T-helper 2 cell treated with Interferon-gamma antibody and Interleukin-4, amounts not matched to agents 5 μg/mL and 100 μg/mL, for 36 hours (primary cell): ENCODE results near the gene ELFN1.

ENCODE experiments used
- DNase-seq: peaks from one replicate; pipeline ENCODE4 v3.0.0; 2021; ENCODE audit warnings: low spot score
- H3K27ac Mint-ChIP-seq: one replicate; pipeline ENCODE4 v1.8.0; 2021; ENCODE audit warnings: mild to moderate bottlenecking, mixed read lengths
- H3K27me3 Mint-ChIP-seq: one replicate; pipeline ENCODE4 v1.8.0; 2021; ENCODE audit warnings: low read depth, mixed read lengths
- H3K36me3 Mint-ChIP-seq: one replicate; pipeline ENCODE4 v1.8.0; 2021; ENCODE audit warnings: low read depth, mixed read lengths
- H3K4me1 Mint-ChIP-seq: one replicate; pipeline ENCODE4 v1.8.0; 2021; ENCODE audit warnings: low read depth, mixed read lengths
- H3K4me3 Mint-ChIP-seq: one replicate; pipeline ENCODE4 v1.8.0; 2022; ENCODE audit warnings: mild to moderate bottlenecking, moderate library complexity, mixed read lengths
- H3K9me3 Mint-ChIP-seq: one replicate; pipeline ENCODE4 v1.8.0; 2021; ENCODE audit warnings: mixed read lengths

The ELFN1 gene

DNA sequence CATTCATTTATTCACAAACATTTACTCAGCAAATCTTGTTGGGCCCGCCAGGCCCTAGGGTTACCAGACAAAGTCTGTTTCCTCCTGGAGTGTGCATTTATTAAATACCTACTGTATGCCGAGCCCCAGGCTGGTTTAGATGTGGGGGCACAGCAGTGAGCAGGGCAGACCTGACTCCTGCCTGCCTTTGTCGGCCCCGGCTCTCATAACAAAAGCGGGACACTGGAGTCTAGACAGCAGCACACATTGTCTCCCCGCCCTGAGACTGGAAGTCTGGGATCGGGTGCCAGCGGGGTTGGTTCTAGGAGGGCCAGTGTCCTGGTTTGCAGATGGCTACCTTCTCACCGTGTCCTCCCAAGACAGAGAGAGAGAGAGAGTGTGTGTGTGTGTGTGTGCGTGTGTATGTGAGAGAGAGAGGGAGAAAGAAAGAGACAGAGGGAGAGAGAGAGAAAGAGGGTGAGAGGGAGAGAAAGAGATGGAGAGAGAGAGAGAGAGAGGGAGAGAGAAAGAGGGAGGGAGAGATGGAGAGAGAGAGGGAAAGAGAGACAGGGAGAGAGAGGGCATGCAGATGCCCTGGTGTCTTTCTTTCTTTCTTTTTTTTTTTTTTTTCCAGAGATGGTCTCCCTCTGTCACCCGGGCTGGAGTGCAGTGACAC, 25.9 kb downstream of the ELFN1 start:
- H3K9me3 Mint-ChIP-seq, result no peaks in the 10 kb centered on the region
- no peaks in the 10 kb centered on the region for H3K36me3 Mint-ChIP-seq
- no peak overlapping the region for H3K27ac Mint-ChIP-seq
- H3K4me1 Mint-ChIP-seq, result no peaks in the 10 kb centered on the region
- H3K27me3 Mint-ChIP-seq, result no peaks in the 10 kb centered on the region
- DNase-seq, result no peak
- no peak overlapping the region for H3K4me3 Mint-ChIP-seq

GRCh38 chr7:1696671-1697498, 26.8 kb downstream of the ELFN1 start:
- no peaks in the 10 kb centered on the region for H3K4me1 Mint-ChIP-seq
- DNase-seq, result no peak
- no peak overlapping the region for H3K4me3 Mint-ChIP-seq
- no peaks in the 10 kb centered on the region for H3K9me3 Mint-ChIP-seq
- H3K27me3 Mint-ChIP-seq, result no peaks in the 10 kb centered on the region
- H3K27ac Mint-ChIP-seq, result no peak overlapping the region
- H3K36me3 Mint-ChIP-seq, result no peaks in the 10 kb centered on the region

DNA sequence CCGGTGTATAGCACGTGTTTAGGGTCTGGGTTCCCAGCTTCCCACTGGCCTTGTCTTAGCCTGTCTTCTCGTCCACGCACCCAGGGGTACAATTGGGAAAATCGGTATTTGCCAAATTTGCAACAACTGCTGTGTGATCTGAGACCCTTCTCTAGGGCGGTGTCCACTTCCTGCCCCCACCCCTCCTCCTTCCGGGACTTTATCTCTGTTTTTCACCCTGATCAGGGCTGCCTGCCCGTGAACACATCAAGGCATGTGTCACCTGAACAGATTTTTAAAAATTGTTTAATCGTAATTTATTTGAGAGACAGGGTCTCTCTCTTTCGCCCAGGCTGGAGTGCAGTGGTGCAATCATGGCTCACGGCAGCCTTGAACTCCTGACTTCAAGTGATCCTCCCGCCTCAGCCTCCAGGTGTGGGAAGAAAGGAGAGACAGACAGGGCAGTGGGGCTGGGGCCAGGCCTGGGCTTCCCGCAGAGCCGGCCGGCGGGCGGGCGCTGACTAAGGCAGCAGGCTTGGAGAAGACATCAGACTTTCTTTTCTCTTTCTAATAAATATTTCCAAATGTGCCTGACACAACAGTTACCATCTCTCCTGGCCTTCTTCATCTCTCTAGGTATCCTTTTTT, 27.5 kb downstream of the ELFN1 start:
- no peak for DNase-seq
- no peaks in the 10 kb centered on the region for H3K4me1 Mint-ChIP-seq
- H3K4me3 Mint-ChIP-seq, result no peak overlapping the region
- no peaks in the 10 kb centered on the region for H3K27me3 Mint-ChIP-seq
- H3K27ac Mint-ChIP-seq, result no peak overlapping the region
- H3K9me3 Mint-ChIP-seq, result peaks cover 4% of the 10 kb centered on the region
- no peaks in the 10 kb centered on the region for H3K36me3 Mint-ChIP-seq

- no peaks in the 10 kb centered on the region for H3K4me1 Mint-ChIP-seq
- no peak overlapping the region for H3K27ac Mint-ChIP-seq
- H3K9me3 Mint-ChIP-seq, result peaks cover 9% of the 10 kb centered on the region
- H3K36me3 Mint-ChIP-seq, result no peaks in the 10 kb centered on the region
- H3K27me3 Mint-ChIP-seq, result no peaks in the 10 kb centered on the region
- DNase-seq, result no peak
- no peak overlapping the region for H3K4me3 Mint-ChIP-seq
These were observed 28.1 kb downstream of the ELFN1 start for GRCh38 chr7:1698201-1698600.

GRCh38 chr7:1698951-1699350, 28.9 kb downstream of the ELFN1 start:
- no peak overlapping the region for H3K4me3 Mint-ChIP-seq
- no peaks in the 10 kb centered on the region for H3K4me1 Mint-ChIP-seq
- peaks cover 14% of the 10 kb centered on the region for H3K9me3 Mint-ChIP-seq
- H3K27me3 Mint-ChIP-seq, result no peaks in the 10 kb centered on the region
- DNase-seq, result no peak
- no peaks in the 10 kb centered on the region for H3K36me3 Mint-ChIP-seq
- H3K27ac Mint-ChIP-seq, result no peak overlapping the region

- H3K27me3 Mint-ChIP-seq, result no peaks in the 10 kb centered on the region
- no peaks in the 10 kb centered on the region for H3K36me3 Mint-ChIP-seq
- H3K27ac Mint-ChIP-seq, result no peak overlapping the region
- H3K9me3 Mint-ChIP-seq, result peaks cover 14% of the 10 kb centered on the region
- no peak overlapping the region for H3K4me3 Mint-ChIP-seq
- no peak for DNase-seq
- H3K4me1 Mint-ChIP-seq, result no peaks in the 10 kb centered on the region
These were observed 30.0 kb downstream of the ELFN1 start for GRCh38 chr7:1700086-1700485.

- Mint-ChIP-seq H3K27me3 (no peaks in the 10 kb centered on the region), H3K4me1 (no peaks in the 10 kb centered on the region), H3K36me3 (no peaks in the 10 kb centered on the region), H3K9me3 (peaks cover 14% of the 10 kb centered on the region), H3K27ac (no peak overlapping the region), H3K4me3 (no peak overlapping the region)
- DNase-seq, result no peak
These were observed 30.7 kb downstream of the ELFN1 start for GRCh38 chr7:1700536-1701333.

- H3K27ac Mint-ChIP-seq, result no peak overlapping the region
- H3K4me3 Mint-ChIP-seq, result no peak overlapping the region
- no peaks in the 10 kb centered on the region for H3K36me3 Mint-ChIP-seq
- H3K4me1 Mint-ChIP-seq, result no peaks in the 10 kb centered on the region
- DNase-seq, result no peak
- no peaks in the 10 kb centered on the region for H3K27me3 Mint-ChIP-seq
- peaks cover 14% of the 10 kb centered on the region for H3K9me3 Mint-ChIP-seq
These were observed 32.6 kb downstream of the ELFN1 start for GRCh38 chr7:1702652-1703051.

- H3K27ac Mint-ChIP-seq, result no peak overlapping the region
These were observed 33.4 kb downstream of the ELFN1 start for GRCh38 chr7:1703441-1703840.

GRCh38 chr7:1703871-1704810, 34.1 kb downstream of the ELFN1 start:
- Mint-ChIP-seq H3K4me3 (no peak overlapping the region), H3K9me3 (peaks cover 14% of the 10 kb centered on the region), H3K4me1 (no peaks in the 10 kb centered on the region), H3K27me3 (no peaks in the 10 kb centered on the region), H3K36me3 (no peaks in the 10 kb centered on the region), H3K27ac (no peak overlapping the region)
- no peak for DNase-seq

More at GRCh38 chr7:1703441-1703840, 33.4 kb downstream of the ELFN1 start:
- no peaks in the 10 kb centered on the region for H3K36me3 Mint-ChIP-seq
- H3K9me3 Mint-ChIP-seq, result peaks cover 14% of the 10 kb centered on the region
- no peaks in the 10 kb centered on the region for H3K27me3 Mint-ChIP-seq
- DNase-seq, result no peak
- no peaks in the 10 kb centered on the region for H3K4me1 Mint-ChIP-seq
- no peak overlapping the region for H3K4me3 Mint-ChIP-seq

DNA sequence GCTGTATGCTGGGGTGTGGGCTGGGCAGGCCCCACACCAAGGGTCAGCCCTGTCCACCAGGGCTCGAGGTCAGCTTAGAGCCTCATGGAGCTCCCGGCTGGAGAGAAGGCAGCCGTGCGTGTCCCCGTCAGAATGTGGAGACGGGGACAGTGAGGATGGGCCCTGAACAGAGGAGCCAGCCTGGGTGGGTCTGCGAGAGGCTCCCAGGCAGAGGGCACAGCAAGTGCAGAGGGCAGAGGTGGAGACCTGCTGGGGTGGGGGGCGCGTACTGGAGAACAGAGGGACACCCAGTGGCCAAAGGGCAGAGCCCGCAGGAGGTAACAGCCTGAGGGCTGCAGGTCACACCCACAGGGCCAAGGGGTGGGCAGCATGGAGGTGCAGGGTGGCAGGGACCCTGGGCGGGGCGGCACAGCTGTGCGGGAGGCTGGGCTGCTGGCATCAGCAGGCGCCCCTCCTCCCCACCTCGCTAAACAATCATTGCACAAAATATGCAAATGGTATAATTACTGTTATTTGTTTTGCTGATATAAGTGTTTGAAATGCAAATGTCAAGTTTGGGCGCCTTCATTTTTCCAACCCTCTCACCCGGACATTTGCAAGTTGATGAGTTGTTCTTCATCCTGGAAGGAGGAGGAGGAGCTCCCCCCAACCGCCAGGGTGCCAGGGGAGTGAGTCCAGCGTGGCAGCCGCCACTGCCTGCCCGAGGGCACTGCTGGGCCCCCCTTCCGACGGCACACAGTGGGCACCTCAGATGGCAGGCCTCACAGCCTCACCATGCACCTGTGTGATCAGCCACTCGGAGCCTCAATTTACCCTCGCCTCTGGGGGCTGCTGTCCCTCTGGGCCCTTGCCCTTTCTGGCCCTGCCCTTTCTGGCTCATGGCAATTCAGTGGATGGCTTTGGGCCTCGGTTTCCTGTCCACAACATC, 35.0 kb downstream of the ELFN1 start:
- Mint-ChIP-seq H3K4me3 (no peak overlapping the region), H3K27ac (no peak overlapping the region), H3K36me3 (no peaks in the 10 kb centered on the region), H3K27me3 (no peaks in the 10 kb centered on the region), H3K9me3 (peaks cover 19% of the 10 kb centered on the region), H3K4me1 (no peaks in the 10 kb centered on the region)
- DNase-seq, result no peak

DNA sequence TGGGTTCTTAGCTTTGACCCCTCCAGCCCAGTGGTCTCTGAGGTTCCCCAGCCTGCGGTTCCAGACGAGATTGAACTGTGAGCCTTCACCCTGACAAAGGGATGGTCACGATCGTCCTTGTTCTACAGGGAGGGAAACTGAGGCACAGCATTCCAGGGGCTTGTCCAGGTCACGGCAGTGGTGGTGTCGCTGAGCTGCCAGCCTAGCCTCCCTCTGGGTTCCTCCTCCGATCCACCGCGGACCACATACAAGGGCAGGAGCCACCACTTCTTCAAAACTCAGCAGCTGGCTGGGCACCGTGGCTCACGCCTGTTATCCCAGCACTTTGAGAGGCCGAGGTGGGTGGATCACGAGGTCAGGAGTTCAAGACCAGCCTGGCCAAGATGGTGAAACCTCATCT, 35.8 kb downstream of the ELFN1 start:
- Mint-ChIP-seq H3K4me1 (no peaks in the 10 kb centered on the region), H3K27me3 (no peaks in the 10 kb centered on the region), H3K36me3 (no peaks in the 10 kb centered on the region), H3K4me3 (no peak overlapping the region), H3K27ac (no peak overlapping the region), H3K9me3 (peaks cover 20% of the 10 kb centered on the region)
- no peak for DNase-seq
